B cell (primary cell): ENCODE measurements around the gene SAPCD2.

Experiments used
- EZH2 ChIP-seq: IDR thresholded peaks from 2 replicates; pipeline ENCODE4 v1.6.1; 2012; ENCODE audit warnings: borderline replicate concordance, low read depth, mild to moderate bottlenecking, moderate library complexity, low read length; ENCODE audit not compliant: insufficient read depth, poor library complexity, severe bottlenecking
- TF ChIP-seq, protein P1 (sequence below): fragments of 200-600 bp; IDR thresholded peaks from one replicate; pipeline ENCODE4 v1.8.0; 2022; ENCODE audit warnings: antibody characterized with exemption, mild to moderate bottlenecking

DNA sequence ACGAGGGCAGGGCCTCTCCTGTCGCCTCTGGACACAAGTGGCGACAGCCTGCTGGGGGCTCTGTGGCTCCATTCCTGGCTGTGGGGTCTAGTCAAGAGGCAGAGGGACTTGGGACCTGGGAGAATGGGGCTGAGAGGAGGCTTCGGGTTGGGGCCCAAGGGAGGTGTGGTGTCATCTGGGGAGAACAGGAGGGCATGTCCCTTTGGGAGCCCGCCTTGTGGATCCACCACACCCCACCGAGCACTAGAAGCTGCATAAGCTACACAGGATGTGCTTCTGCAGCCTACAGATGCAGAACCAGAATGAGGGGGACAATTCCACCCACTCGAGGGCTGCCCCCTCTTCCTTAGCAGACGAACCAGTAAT is 12.6 kb upstream of the SAPCD2 start:
- TF ChIP-seq, protein P1, sequence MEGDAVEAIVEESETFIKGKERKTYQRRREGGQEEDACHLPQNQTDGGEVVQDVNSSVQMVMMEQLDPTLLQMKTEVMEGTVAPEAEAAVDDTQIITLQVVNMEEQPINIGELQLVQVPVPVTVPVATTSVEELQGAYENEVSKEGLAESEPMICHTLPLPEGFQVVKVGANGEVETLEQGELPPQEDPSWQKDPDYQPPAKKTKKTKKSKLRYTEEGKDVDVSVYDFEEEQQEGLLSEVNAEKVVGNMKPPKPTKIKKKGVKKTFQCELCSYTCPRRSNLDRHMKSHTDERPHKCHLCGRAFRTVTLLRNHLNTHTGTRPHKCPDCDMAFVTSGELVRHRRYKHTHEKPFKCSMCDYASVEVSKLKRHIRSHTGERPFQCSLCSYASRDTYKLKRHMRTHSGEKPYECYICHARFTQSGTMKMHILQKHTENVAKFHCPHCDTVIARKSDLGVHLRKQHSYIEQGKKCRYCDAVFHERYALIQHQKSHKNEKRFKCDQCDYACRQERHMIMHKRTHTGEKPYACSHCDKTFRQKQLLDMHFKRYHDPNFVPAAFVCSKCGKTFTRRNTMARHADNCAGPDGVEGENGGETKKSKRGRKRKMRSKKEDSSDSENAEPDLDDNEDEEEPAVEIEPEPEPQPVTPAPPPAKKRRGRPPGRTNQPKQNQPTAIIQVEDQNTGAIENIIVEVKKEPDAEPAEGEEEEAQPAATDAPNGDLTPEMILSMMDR = no peak
- no peak for TF ChIP-seq EZH2
